Thyroid gland (tissue), 4 donors: Measurements from ENCODE around the gene IRF2. TPM values are rescaled to one million over a fixed set of nuclear protein-coding genes. Genes with fewer than 3 reads are reported as not detected.
"Not testable (repeated sequence)": the region's sequence is repeated elsewhere in the genome, so short reads cannot be mapped to it uniquely, and the experiment has no call there.

Experiments used
- DNase-seq, 2 donors: peaks; one replicate each; pipeline ENCODE4 v3.0.0-alpha.2; 2019
- H3K27ac ChIP-seq, 3 donors: fragments of 200-600 bp; sonication (generic); 1 replicate in 2 of 3; 2 replicates in 1 of 3; pipeline ENCODE4 v1.5.1; 2016 to 2019; ENCODE audit warnings: mild to moderate bottlenecking in 1 of 3, moderate library complexity in 1 of 3
- H3K27me3 ChIP-seq: fragments of 200-600 bp; sonication (generic); one replicate; pipeline ENCODE4 v1.5.1; 2019
- H3K36me3 ChIP-seq, 2 donors: fragments of 200-600 bp; sonication (generic); one replicate each; pipeline ENCODE4 v1.5.1; 2016 to 2019
- H3K4me1 ChIP-seq, 2 donors: fragments of 200-600 bp; sonication (generic); one replicate each; pipeline ENCODE4 v1.5.1; 2017 to 2019
- H3K4me3 ChIP-seq, 3 donors: fragments of 200-600 bp; sonication (generic); replicated peaks in 1 of 3; 1 replicate in 2 of 3; 2 replicates in 1 of 3; pipeline ENCODE4 v1.5.1; 2016; ENCODE audit warnings: mild to moderate bottlenecking in 1 of 3
- H3K9me3 ChIP-seq: fragments of 200-600 bp; sonication (generic); one replicate; pipeline ENCODE4 v1.5.1; 2017
- CTCF ChIP-seq, 6 experiments: fragments of 200-600 bp in 3 of 6; fragments of 450-650 bp in 3 of 6; sonication (generic) in 3 of 6; IDR thresholded peaks; one replicate each; pipeline ENCODE4 v1.5.1; 2016 to 2019; ENCODE audit warnings: antibody characterized with exemption in 6 of 6, mild to moderate bottlenecking in 2 of 6, inconsistent platforms in 1 of 6, moderate library complexity in 1 of 6
- POLR2A ChIP-seq, 2 donors: fragments of 450-650 bp; IDR thresholded peaks; one replicate each; pipeline ENCODE4 v1.6.1; 2017; ENCODE audit warnings: antibody characterized with exemption in 2 of 2, mild to moderate bottlenecking in 2 of 2, moderate library complexity in 1 of 2
- whole genome bisulfite sequencing, 2 donors: methylation state at CpG; one replicate each; pipeline ENCODE4 v1.1.5; 2017; 5-methylcytosine and 5-hydroxymethylcytosine counted together
- intact Hi-C: fragments of 100-400 bp; cut with DNase I; formaldehyde crosslinking; loops from one replicate; pipeline ENCODE4 v1.15.1; 2023
- total RNA-seq, 4 donors: library from RNA; depleted of rRNA; stranded (reverse); fragments of >200 nt; gene quantifications; one replicate each; pipeline ENCODE4 v1.2.3, GENCODE V29; 2016

Gene IRF2
- total RNA-seq, 4 donors from 2014 or later, result 24.7 to 39.8 (median 34.5) TPM

GRCh38 chr4:184347251-184348239 is 126.8 kb downstream of the IRF2 start:
- H3K4me3 ChIP-seq, result no peak overlapping the region
- no peaks in the 10 kb centered on the region for H3K9me3 ChIP-seq
- TF ChIP-seq CTCF (IDR thresholded peaks at IDR 0.05) (no peak), POLR2A (IDR thresholded peaks at IDR 0.05) (peak in 1 of 2 donors; percentile 59)
- DNase-seq, result peak; percentile 44 to 46
- WGBS, 2 donors, result 49 to 51% methylated on average over 15 to 16 of the region's 16 CpGs
- intact Hi-C loops, result no loop called here
- H3K27ac ChIP-seq, result peak overlapping the region; percentile 49 to 83 (median 69)
- no peaks in the 10 kb centered on the region for H3K36me3 ChIP-seq
- H3K4me1 ChIP-seq, result peaks cover 23 to 32% of the 10 kb centered on the region in 2 donors
- H3K27me3 ChIP-seq, result no peaks in the 10 kb centered on the region

GRCh38 chr4:184346682-184347081 is 127.7 kb downstream of the IRF2 start:
- WGBS, 2 donors, result 89 to 94% methylated on average over 2 of the region's 2 CpGs
- intact Hi-C loops, result no loop called here
- peak overlapping the region in 2 of 3 donors; percentile 69 to 83 for H3K27ac ChIP-seq

GRCh38 chr4:184346273-184346672 is 128.1 kb downstream of the IRF2 start:
- intact Hi-C loops, H3K9me3 ChIP-seq, H3K4me3 ChIP-seq, H3K36me3 ChIP-seq, DNase-seq, H3K27me3 ChIP-seq: not testable (repeated sequence)
- 94 to 97% methylated on average over 6 of the region's 6 CpGs for WGBS, 2 donors
- H3K27ac ChIP-seq, result peak overlapping the region in 2 of 3 donors; percentile 69 to 83
- peaks cover 23 to 32% of the 10 kb centered on the region in 2 donors for H3K4me1 ChIP-seq

More at GRCh38 chr4:184346682-184347081, 127.7 kb downstream of the IRF2 start:
- no peaks in the 10 kb centered on the region for H3K9me3 ChIP-seq
- H3K27me3 ChIP-seq, result no peaks in the 10 kb centered on the region
- no peak for DNase-seq
- no peaks in the 10 kb centered on the region for H3K36me3 ChIP-seq
- no peak overlapping the region for H3K4me3 ChIP-seq
- H3K4me1 ChIP-seq, result peaks cover 23 to 32% of the 10 kb centered on the region in 2 donors
- no peak for TF ChIP-seq POLR2A (IDR thresholded peaks at IDR 0.05)
- TF ChIP-seq CTCF (IDR thresholded peaks at IDR 0.05), result no peak

GRCh38 chr4:184345573-184345922 is 128.8 kb downstream of the IRF2 start:
- Histone ChIP-seq H3K9me3 (no peaks in the 10 kb centered on the region), H3K36me3 (no peaks in the 10 kb centered on the region), H3K27ac (peak overlapping the region in 1 of 3 donors; percentile 69), H3K4me1 (peaks cover 23 to 32% of the 10 kb centered on the region in 2 donors), H3K27me3 (no peaks in the 10 kb centered on the region), H3K4me3 (no peak overlapping the region)
- peak; percentile 25 to 32 for DNase-seq
- TF ChIP-seq POLR2A (IDR thresholded peaks at IDR 0.05), result no peak
- no peak for TF ChIP-seq CTCF (IDR thresholded peaks at IDR 0.05)
- 67 to 78% methylated on average over 3 of the region's 3 CpGs for WGBS, 2 donors
- intact Hi-C loops, result no loop called here

GRCh38 chr4:184344899-184345572 is 129.3 kb downstream of the IRF2 start:
- no peak for TF ChIP-seq POLR2A (IDR thresholded peaks at IDR 0.05)
- no peak for TF ChIP-seq CTCF (IDR thresholded peaks at IDR 0.05)
- Histone ChIP-seq H3K27ac (peak overlapping the region in 1 of 3 donors; percentile 69), H3K27me3 (no peaks in the 10 kb centered on the region), H3K9me3 (no peaks in the 10 kb centered on the region), H3K4me3 (no peak overlapping the region), H3K4me1 (peaks cover 23 to 32% of the 10 kb centered on the region in 2 donors), H3K36me3 (no peaks in the 10 kb centered on the region)
- WGBS, 2 donors, result 86 to 90% methylated on average over 8 of the region's 8 CpGs
- intact Hi-C loops, result no loop called here
- DNase-seq, result no peak
